Measurements from ENCODE around the gene VARS1.
"Not testable (repeated sequence)": the region's sequence is repeated elsewhere in the genome, so short reads cannot be mapped to it uniquely, and the experiment has no call there.

The VARS1 gene
- total RNA-seq: 54.6 to 61.8 reads per million in 2 donors

DNA sequence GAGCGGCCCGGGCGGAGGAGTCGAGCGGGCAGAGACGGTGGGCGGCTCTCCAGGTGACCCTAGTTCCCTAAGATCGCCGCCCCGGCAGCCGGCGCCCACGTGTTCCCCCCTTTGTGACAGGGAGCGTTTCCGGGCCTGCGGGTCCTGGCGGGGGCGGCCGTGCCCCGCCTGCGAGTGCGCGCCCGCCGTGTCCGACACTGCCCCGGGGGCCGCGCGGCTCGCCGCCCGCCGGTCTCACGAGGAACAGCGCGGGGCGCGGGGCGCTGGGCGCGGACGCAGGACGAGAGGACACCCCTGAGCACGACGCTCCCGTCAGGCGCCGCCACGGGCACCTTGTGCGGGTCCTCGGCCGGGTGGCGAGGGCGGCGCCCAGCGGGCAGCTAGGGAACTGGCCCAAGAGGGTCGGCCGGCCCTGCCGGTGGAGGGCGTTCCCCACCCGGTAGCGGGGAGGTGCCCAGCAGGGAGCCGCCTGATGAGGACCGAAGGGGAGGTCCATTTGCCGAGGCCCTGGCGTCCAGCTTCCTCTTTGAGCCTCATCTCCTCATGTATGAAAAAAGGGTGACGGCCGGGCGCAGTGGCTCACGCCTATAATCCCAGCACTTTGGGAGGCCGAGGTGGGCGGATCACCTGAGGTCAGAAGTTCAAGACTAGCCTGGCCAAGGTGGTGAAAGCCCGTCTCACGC, at the start of gene VARS1:
TSS of gene VARS1 (minus strand) at position 137 of the 683 bp plus-strand sequence. CDS start 535 bp downstream, outside the sequence.
- DNase-seq: peak; percentile 64 to 88 (median 77)

DNA sequence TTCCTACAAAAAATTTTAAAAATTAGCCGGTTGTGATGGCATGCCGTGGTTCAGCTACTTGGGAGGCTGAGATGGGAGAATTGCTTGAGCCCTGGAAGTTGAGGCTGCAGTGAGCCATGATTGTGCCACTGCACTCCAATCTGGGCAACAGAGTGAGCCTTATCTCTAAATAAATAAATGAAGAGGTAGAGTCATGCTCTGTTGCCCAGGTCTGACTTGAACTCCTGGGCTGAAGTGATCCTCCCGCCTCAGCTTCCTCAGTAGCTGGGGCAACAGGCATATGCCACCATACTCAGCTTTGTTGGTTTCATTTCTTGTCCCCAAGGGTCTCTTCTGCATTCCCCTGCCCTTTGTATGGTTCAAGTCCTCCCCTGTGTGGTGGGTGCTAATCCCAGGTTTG, 49.0 kb upstream of the VARS1 start:
- no peak for DNase-seq

DNA sequence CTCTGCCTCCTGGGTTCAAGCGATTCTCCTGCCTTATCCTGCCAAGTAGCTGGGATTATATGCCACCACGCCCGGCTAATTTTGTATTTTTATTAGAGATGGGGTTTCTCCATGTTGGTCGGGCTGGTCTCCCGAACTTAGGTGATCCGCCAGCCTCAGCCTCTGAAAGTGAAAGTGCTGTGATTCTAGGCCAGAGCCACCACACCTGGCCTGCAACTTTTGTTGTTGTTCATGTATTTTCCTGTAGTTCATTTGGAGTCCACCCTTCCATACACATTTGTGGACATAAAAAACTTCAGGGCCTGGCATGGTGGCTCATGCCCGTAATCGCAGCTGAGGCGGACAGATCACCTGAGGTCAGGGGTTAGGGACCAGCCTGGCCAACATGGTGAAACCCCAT, 46.5 kb upstream of the VARS1 start:
- DNase-seq: no peak

DNA sequence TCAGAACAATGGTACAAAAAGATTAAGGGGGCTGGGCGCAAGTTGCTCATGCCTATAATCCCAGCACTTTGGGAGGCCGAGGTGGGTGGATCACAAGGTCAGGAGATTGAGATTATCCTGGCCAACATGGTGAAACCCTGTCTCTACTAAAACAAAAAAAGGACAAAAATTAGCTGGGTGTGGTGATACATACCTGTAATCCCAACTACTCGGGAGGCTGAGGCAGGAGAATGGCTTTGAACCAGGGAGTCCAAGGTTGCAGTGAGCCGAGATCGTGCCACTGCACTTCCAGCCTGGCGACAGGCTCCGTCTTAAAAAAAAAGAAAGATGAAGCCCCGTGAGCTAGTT, 44.2 kb upstream of the VARS1 start:
- DNase-seq: not testable (repeated sequence)

DNA sequence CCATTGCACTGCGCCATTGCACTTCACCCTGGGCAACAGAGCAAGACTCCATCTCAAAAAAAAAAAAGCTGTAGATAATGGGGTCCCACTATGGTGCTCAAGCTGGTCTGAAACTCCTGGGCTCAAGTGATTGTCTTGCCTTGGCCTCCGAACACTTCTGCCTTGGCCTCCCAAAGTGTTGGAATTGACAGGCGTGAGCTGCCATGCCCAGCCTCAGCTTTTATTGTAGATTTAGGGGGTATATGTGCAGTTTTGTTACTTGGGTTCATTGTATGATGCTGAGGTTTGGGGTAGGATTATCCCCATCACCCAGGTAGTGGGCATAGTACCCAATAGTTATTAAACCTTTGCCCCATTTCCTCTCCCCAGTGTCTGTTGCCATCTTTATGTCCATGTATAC, 43.4 kb upstream of the VARS1 start:
- DNase-seq: no peak

DNA sequence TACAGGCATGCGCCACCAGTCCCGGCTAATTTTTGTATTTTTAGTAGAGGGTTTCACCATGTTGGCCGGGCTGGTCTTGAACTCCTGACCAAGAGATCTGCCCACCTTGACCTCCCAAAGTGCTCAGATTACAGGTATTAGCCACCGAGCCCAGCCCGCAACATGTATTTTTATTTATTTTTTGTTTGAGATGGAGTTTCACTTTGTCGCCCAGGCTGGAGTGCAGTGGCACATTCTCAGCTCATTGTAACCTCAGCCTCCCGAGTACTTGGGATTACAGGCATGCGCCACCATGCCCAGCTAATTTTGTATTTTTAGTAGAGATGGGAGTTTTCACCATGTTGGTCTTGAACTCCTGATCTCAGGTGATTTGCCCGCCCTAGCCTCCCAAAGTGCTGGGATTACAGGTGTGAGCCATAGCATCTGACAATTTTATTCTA, 42.6 kb upstream of the VARS1 start:
- DNase-seq: not testable (repeated sequence)

DNA sequence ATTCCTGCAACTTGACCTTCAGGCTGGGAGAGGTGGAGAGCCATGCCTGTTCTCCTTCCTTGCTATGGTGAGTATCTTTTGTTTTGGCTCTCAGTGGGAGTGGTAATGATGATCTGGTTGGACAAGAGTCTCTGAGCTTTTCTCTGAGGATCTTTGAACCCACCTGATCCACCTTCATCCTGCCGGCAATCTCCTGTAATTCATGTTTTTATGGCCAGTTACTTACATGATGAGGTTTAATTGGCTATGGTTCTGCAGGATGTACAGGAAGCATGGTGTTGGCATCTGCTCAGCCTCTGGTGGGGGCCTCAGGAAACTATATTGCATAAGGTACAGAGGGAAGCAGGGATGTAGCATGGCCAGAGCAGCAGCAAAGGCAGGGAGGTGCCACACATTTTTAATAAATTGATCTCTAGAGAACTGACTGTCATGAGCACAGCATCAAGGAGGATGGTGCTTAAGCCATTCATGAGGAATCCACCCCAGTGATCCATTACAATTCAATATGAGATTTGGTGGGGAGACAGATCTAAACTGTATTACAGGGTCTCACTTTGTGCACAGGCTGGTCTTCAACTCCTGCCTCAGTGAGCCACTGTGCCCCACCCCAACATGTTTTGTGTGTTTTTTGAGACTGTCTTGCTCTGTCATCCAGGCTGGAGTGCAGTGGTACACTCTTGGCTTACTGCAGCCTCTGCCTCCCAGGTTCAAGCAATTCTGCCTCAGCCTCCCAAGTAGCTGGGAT, 42.0 kb upstream of the VARS1 start:
- DNase-seq: no peak

DNA sequence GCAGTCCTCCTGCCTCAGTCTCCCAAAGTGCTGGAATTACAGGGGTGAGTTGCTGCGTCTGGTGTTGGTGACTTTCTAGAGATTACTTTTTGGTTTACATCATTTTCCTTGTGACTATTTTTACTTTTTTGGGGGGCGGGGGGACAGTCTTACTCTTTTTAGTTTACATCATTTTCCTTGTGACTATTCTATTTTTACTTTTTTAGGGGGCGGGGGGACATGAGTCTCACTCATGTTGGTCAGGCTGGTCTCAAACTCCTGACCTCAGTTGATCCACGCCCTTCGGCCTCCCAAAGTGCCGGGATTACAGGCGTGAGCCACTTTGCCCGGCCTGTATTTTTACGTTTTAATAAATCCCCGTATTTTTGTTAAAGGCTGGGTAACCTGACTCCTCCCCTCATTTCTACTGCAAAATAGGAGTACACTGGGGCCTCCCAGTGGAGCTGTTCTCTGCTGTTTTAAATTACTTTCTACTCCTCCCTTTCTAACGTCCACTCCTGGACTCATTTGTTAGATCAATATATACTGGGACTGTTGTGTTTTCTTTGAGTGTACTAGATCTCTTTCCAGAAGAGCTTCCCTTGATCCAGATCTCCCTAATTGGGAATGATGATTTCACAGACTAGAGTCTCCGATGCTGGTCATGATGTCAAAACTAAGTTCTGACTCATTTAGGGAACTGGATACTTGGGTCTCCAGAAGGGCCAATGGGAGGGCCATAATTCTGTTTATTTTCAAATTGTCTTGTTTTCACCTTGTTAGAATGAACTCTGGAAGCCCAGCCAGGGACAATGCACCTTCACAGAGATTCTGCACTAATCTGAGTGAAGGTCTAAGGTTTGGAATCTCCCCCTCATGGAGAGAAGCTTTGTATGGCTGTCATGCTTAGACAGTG, 41.2 kb upstream of the VARS1 start:
- peak in 1 of 5 experiments; percentile 47 for DNase-seq

DNA sequence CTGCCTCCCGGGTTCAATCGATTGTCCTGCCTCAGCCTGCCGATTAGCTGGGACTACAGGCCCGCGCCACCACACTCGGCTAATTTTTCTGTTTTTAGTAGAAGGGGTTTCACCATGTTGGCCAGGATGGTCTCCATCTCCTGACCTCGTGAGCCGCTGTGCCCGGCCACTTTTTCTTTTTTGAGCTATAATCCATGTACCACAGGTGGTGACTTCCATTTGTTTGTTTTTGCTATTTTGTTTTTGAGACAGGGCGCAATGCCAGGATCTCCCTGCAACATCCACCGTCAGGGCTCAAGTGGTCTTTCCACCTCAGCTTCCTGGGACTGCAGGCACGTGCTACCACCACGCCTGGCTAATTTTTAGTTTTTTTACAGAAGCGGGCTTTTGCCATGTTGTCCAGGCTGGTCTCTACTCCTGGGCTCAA, 40.5 kb upstream of the VARS1 start:
- DNase-seq: no peak

DNA sequence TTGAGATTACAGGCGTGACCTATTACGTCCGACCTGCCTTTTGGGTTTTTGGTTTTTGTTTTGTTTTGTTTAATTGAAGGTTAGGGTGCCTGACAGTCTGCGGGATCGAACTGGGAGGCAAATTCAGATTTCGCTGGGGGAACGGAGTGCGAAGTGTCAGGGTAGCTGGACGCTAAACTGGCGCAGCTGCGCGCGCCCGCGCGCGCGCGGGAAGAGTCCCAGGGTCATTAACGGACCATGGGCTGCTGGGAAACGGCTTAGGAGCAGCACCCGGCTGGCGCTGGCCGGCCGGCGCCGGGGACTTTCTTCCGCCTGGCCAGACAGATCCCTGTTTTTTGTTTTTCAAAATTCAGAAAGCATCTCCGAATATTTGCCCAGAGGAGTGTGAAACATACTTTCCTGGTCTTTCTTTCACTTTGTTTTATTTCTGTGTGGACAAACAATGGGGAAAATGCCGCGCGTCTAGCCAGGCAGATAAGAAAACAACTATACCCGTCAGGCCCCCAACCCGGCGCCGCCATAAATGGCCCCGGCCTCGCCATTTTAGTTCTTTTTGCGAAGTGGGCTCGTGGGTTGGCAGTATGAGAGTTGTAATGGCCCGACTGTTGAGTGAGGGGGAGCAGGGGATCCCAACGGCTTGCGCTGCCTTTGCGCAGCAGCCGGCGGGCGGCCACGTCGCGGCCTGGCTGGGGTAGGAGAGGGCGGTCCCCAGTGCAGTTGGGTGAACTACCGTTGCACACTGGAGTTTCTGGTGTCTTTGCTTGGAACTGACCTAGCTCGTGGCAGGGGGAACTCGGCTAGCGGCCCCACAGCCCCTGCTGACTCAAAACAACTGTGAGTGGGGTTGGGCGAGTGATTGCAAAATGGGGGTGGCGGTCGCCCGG, 39.1 kb upstream of the VARS1 start:
- DNase-seq: peak; percentile 51 to 82 (median 69)

DNA sequence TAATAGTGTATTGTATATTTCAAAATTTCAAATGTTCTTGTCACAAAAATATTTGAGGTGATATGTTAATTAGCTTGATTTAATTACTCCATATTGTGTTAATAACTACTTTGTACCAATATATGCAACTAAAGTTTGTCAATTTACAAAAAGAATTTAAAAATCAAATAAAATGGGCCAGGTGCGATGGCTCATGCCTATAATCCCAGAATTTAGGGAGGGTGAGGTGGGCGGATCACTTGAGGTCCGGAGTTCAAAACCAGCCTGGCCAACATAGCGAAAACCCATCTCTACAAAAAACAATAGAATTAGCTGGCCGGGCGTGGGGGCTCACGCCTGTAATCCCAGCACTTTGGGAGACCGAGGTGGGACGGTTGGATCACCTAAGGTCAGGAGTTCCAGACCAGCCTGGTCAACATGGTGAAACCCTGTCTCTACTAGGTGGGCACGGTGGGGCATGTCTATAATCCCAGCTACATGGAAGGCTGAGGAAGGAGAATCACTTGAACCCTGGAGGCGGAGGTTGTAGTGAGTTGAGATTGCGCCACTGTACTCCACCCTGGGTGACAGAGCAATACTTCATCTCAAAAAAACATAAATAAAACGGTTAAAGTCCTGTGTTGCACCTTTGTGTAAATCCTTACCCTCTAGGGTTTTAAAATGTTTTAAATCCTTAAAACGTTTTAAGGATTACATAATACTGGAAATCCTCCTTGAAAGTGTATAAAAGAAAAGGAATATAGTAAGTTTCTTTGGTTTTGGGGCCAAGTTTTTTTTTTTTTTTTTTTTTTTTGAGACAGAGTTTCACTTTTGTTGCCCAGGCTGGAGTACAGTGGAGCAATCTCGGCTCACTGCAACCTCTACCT, 36.0 kb upstream of the VARS1 start:
- DNase-seq: no peak

DNA sequence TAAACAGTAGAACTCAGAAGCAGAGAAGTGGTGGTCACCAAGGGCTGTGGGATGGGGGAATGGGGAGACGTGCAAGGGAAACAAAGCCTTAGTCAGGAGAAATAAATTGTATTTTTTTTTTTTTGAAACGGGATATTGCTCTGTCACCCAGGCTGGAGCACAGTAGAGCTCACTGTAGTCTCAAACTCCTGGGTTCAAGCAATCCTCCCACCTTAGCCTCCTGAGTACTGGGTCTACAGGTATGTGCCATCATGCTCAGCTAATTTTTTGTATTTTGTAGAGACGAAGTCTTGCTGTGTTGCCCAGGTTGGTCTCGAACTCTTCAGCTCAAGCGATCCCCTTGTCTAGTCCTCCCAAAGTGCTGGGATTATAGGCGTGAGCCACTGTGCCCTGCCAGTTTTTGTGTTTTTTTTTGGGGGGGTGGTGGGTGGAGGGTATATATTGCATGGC, 35.4 kb upstream of the VARS1 start:
- no peak for DNase-seq

DNA sequence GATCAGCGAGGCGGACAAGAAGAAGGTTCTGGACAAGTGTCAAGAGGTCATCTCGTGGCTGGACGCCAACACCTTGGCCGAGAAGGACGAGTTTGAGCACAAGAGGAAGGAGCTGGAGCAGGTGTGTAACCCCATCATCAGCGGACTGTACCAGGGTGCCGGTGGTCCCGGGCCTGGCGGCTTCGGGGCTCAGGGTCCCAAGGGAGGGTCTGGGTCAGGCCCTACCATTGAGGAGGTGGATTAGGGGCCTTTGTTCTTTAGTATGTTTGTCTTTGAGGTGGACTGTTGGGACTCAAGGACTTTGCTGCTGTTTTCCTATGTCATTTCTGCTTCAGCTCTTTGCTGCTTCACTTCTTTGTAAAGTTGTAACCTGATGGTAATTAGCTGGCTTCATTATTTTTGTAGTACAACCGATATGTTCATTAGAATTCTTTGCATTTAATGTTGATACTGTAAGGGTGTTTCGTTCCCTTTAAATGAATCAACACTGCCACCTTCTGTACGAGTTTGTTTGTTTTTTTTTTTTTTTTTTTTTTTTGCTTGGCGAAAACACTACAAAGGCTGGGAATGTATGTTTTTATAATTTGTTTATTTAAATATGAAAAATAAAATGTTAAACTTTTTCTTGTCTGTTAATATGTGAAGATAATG, 34.2 kb upstream of the VARS1 start:
- DNase-seq: peak in 1 of 5 experiments; percentile 71

DNA sequence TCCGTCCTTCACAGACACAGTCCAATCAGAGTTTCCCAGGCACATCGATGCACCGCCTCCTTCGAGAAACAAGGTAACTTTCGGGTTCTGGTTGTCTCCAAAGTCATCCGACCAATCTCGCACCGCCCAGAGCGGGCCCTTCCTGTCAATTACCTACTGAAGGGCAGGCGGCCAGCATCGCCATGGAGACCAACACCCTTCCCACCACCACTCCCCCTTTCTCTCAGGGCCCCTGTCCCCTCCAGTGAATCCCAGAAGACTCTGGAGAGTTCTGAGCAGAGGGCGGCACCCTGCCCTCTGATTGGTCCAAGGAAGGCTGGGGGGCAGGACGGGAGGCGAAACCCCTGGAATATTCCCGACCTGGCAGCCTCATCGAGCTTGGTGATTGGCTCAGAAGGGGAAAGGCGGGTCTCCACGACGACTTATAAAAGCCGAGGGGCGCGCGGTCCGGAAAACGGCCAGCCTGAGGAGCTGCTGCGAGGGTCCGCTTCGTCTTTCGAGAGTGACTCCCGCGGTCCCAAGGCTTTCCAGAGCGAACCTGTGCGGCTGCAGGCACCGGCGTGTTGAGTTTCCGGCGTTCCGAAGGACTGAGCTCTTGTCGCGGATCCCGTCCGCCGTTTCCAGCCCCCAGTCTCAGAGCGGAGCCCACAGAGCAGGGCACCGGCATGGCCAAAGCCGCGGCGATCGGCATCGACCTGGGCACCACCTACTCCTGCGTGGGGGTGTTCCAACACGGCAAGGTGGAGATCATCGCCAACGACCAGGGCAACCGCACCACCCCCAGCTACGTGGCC, 31.9 kb upstream of the VARS1 start, which contains the start of gene HSPA1B:
TSS of gene HSPA1B (plus strand) at position 453 of the 794 bp plus-strand sequence. CDS start at position 666, 213 bp downstream.
- DNase-seq: peak; percentile 69 to 99 (median 79)

DNA sequence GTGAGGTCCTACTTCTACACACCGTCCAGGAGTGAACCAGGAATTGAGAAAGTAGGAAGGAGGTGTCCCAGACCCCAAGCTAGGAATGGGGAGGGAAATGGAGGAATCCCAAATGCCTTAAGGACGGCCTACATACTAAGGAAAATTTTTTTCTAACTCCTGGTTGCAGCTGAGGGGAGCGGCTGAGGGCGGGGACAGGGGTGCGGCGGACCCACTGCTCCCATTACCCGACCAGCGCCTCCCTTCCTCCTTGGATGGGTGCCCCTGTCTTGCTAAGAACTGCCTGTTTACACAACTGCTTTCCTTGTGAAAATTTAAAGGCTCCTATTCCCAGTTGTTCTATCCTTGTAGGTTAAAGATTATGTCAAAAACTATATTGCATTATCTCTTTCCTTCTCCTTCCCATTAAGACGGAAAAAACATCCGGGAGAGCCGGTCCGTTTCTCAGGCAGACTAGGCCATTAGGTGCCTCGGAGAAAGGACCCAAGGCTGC, 31.3 kb upstream of the VARS1 start:
- peak in 2 of 5 experiments; percentile 26 to 51 for DNase-seq

DNA sequence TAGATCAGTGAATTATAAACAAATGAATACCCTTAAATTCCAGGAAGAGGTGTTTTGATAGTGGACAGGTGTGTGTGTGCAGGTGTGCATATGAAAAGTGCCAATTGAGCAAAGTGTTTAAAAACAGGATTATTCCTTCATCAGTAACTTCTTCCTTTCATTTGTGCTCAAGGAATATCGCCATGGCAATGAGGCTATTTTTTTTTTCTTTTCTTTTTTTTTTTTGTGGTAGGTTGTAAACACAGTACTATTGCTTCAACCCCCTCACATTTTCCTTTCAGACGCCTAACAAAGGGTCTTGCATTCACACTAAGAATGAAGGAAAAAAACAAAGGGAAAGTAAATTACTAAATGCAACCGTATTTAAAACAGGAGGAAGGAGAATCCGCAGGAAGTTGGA, 30.0 kb upstream of the VARS1 start:
- no peak for DNase-seq

DNA sequence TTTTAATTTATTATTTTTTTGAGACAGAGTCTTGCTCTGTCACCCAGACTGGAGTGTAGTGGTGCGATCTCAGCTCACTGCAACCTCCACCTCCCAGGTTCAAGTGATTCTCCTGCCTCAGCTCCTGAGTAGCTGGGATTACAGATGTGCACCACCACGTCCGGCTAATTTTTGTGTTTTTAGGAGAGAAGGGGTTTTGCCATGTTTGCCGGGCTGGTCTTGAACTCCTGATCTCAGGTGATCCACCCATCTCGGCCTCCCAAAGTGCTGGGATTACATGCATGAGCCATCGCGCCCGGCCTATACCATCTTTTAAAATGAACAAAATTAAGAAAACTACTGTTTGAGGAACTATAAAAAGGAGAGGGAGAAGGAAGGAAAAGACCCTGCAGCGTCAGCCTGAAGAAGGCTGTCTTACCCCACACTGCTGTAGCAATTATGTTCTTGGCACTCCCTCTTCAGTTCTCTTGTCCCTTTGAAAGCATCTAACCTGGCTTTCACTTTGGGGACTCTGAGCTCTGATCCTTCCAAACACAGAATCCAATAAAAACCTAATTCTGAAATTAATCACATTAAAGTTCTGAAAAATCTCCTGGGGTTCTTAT, 28.1 kb upstream of the VARS1 start:
- not testable (repeated sequence) for DNase-seq

DNA sequence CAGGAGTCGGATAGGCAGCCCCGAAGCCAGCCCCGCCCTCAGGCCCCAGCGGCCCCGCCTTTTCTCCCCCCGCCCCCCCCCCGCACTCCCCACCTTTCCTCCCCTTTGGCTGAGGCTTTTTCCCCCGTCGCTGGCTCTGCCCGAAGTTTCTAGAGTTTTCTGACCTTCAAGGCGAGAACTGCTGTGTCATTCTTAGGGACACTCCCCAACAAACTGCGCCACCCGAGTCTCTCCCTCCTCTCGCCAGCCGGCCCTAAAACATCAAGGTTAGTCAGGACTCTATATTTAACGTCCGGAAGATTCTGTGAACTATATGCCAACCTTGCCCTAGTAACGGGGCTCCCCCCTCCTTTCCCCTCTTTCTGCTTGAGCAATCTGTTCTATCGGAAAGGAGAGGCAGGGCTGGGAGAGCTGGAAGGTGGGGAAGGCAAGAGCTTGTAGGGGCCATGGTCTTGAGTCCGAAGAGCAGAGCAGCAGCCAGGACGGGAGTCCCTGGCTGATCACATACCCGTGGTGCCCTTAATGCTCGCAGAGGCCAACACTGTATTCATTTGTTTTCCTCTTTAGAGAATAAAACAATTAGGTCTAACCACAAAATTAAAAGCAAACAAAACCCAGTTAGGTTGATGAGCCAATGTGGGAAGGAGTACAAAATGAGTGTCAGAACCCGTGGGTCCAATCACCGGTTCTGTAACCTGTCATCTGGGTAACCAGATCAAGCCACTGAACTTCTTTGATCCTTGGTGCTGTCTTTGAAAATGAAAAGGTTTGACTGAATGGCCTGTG, 26.7 kb upstream of the VARS1 start:
- DNase-seq: peak; percentile 26 to 59 (median 56)

Data from T-helper 2 cell (primary cell).